Thyroid gland (tissue), 4 donors: ENCODE data around the gene SH2D4B. TPM values are rescaled to one million over a fixed set of nuclear protein-coding genes. Genes with fewer than 3 reads are reported as not detected.

Experiments
- DNase-seq, 2 donors: peaks; one replicate each; pipeline ENCODE4 v3.0.0-alpha.2; 2019
- H3K27ac ChIP-seq, 3 donors: fragments of 200-600 bp; sonication (generic); 1 replicate in 2 of 3; 2 replicates in 1 of 3; pipeline ENCODE4 v1.5.1; 2016 to 2019; ENCODE audit warnings: mild to moderate bottlenecking in 1 of 3, moderate library complexity in 1 of 3
- H3K27me3 ChIP-seq: fragments of 200-600 bp; sonication (generic); one replicate; pipeline ENCODE4 v1.5.1; 2019
- H3K36me3 ChIP-seq, 2 donors: fragments of 200-600 bp; sonication (generic); one replicate each; pipeline ENCODE4 v1.5.1; 2016 to 2019
- H3K4me1 ChIP-seq, 2 donors: fragments of 200-600 bp; sonication (generic); one replicate each; pipeline ENCODE4 v1.5.1; 2017 to 2019
- H3K4me3 ChIP-seq, 3 donors: fragments of 200-600 bp; sonication (generic); replicated peaks in 1 of 3; 1 replicate in 2 of 3; 2 replicates in 1 of 3; pipeline ENCODE4 v1.5.1; 2016; ENCODE audit warnings: mild to moderate bottlenecking in 1 of 3
- H3K9me3 ChIP-seq: fragments of 200-600 bp; sonication (generic); one replicate; pipeline ENCODE4 v1.5.1; 2017
- POLR2A ChIP-seq, 2 donors: fragments of 450-650 bp; IDR thresholded peaks; one replicate each; pipeline ENCODE4 v1.6.1; 2017; ENCODE audit warnings: antibody characterized with exemption in 2 of 2, mild to moderate bottlenecking in 2 of 2, moderate library complexity in 1 of 2
- WGBS, 2 donors: methylation state at CpG; one replicate each; pipeline ENCODE4 v1.1.5; 2017; 5-methylcytosine and 5-hydroxymethylcytosine counted together
- intact Hi-C: fragments of 100-400 bp; cut with DNase I; formaldehyde crosslinking; loops from one replicate; pipeline ENCODE4 v1.15.1; 2023
- total RNA-seq, 4 donors: library from RNA; depleted of rRNA; stranded (reverse); fragments of >200 nt; gene quantifications; one replicate each; pipeline ENCODE4 v1.2.3, GENCODE V29; 2016
- TF ChIP-seq, protein P1 (sequence below), 6 experiments: fragments of 200-600 bp in 3 of 6; fragments of 450-650 bp in 3 of 6; sonication (generic) in 3 of 6; IDR thresholded peaks; one replicate each; pipeline ENCODE4 v1.5.1; 2016 to 2019; ENCODE audit warnings: antibody characterized with exemption in 6 of 6, mild to moderate bottlenecking in 2 of 6, inconsistent platforms in 1 of 6, moderate library complexity in 1 of 6

SH2D4B gene
- total RNA-seq, 4 donors from 2014 or later, result 1.1 to 1.6 TPM; not detected in 2

DNA sequence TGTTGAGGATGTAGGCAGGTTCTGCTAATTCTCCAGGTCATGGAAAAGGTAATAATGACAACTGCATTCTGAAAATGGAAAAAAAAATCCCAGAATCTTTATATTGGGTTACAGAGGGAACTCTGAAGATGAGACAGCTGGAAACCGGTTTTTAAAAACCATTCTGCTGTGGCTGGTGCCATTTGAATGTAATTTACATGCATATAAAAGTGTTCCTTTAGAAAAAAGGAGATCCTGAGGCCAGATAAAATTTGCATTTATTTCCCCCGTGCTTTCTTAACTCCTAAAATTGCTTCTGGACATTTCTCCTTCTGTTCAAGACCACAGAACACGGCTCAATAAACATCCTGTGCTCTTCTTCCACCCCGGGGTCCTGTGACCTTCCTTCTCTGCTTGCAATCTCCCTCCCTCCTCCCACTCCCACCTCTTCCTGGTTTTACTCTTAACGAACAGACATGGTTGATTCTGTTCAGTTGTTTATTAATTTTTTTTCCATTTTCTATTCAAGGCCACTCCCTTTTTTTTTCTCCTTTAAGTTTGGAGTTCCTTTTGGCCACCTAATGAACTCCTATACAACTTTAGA, 41.6 kb downstream of the SH2D4B start:
- intact Hi-C loops, result no loop called here
- Histone ChIP-seq H3K4me1 (no peaks in the 10 kb centered on the region), H3K27me3 (no peaks in the 10 kb centered on the region), H3K36me3 (no peaks in the 10 kb centered on the region), H3K9me3 (no peaks in the 10 kb centered on the region), H3K4me3 (no peak overlapping the region), H3K27ac (no peak overlapping the region)
- no peak for DNase-seq
- TF ChIP-seq, protein P1, sequence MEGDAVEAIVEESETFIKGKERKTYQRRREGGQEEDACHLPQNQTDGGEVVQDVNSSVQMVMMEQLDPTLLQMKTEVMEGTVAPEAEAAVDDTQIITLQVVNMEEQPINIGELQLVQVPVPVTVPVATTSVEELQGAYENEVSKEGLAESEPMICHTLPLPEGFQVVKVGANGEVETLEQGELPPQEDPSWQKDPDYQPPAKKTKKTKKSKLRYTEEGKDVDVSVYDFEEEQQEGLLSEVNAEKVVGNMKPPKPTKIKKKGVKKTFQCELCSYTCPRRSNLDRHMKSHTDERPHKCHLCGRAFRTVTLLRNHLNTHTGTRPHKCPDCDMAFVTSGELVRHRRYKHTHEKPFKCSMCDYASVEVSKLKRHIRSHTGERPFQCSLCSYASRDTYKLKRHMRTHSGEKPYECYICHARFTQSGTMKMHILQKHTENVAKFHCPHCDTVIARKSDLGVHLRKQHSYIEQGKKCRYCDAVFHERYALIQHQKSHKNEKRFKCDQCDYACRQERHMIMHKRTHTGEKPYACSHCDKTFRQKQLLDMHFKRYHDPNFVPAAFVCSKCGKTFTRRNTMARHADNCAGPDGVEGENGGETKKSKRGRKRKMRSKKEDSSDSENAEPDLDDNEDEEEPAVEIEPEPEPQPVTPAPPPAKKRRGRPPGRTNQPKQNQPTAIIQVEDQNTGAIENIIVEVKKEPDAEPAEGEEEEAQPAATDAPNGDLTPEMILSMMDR (IDR thresholded peaks at IDR 0.05), result no peak
- no peak for TF ChIP-seq POLR2A (IDR thresholded peaks at IDR 0.05)
- 48 to 57% methylated on average over 5 of the region's 5 CpGs for WGBS, 2 donors

DNA sequence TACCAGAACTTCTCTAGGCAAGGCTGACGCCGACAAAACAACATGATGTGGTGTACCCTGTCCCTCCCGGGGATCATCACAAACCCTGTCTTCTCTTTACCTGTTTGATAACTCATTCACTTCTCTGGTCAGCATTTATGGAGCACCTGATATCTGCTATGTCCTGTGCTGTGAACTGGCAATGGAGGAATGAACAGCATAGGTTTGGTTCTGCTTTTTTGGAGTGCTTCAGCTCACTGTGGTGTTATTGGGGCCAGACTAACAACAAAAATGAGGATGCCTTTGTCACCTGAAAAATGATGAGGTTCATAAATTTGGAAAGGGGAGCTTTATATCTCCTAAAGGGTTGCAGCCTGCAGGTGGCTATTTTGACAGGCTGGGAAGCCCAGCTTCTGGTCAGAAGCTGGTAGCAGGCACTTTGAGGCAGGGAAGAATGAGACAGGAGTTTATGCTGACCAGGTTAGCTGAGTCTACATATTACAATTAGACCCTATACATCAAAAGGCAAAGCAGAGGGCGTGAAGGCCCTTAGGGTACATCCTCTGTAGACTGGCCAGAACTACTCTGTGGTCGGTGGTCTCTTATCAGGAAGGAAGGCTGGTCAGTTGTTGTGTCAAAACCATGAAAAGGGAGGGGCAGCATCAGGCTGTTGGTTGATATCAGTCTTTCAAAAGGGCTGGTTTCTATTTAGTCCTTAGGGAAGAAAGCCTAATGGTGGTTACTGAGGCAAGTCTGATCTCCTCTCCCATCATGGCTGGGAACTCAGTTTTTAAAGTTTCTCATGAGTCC, 42.3 kb downstream of the SH2D4B start:
- no peak overlapping the region for H3K27ac ChIP-seq
- TF ChIP-seq, protein P1 (IDR thresholded peaks at IDR 0.05), result no peak
- no peak for TF ChIP-seq POLR2A (IDR thresholded peaks at IDR 0.05)
- no peaks in the 10 kb centered on the region for H3K4me1 ChIP-seq
- no peak overlapping the region for H3K4me3 ChIP-seq
- intact Hi-C loops, result no loop called here
- DNase-seq, result no peak
- 87 to 89% methylated on average over 5 of the region's 5 CpGs for WGBS, 2 donors
- H3K36me3 ChIP-seq, result no peaks in the 10 kb centered on the region
- H3K9me3 ChIP-seq, result no peaks in the 10 kb centered on the region
- no peaks in the 10 kb centered on the region for H3K27me3 ChIP-seq

DNA sequence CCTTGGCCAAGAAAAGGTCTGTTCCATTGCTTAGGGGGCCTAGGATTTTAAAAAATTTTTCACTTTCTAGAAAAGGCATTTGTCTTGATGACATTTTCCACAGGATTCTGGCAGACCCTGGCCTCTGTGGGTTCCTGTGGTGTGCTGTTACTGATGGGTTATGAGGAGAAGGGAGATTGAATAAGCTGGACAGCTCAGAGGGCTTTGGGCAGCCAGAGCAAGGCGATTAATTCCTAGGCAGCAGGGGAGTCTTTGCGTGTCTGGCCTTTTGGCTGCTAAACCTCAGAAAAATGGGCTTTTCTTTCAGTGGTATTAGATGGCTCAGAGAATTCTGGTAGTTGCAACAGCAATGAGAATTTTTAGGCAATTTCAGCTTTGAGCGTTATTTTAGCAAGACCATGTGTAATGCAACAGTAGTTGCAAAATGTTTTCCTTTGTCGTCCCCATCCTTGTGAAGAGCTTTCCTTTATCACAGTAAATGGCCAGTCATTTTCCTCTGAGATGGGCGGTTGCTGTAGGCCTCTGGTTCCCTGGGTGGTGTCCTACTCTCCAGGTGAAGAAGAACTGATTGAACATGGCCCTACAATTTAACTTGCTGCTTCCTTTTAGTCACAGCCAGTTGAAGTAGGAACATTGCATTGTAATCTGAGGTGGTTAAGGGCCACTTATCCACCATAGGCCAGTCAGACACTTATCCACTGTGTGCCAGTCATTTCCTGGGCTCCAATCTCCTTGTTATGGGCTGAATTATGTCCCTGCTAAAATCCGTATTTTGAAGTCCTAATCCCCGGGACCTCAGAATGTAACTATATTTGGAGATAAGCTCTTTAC, 43.2 kb downstream of the SH2D4B start:
- WGBS, 2 donors, result 87% methylated on average over 7 of the region's 7 CpGs
- no peak for DNase-seq
- no peaks in the 10 kb centered on the region for H3K36me3 ChIP-seq
- H3K27ac ChIP-seq, result no peak overlapping the region
- intact Hi-C loops, result no loop called here
- H3K9me3 ChIP-seq, result no peaks in the 10 kb centered on the region
- no peak for TF ChIP-seq POLR2A (IDR thresholded peaks at IDR 0.05)
- TF ChIP-seq, protein P1 (IDR thresholded peaks at IDR 0.05), result no peak
- no peak overlapping the region for H3K4me3 ChIP-seq
- no peaks in the 10 kb centered on the region for H3K4me1 ChIP-seq
- no peaks in the 10 kb centered on the region for H3K27me3 ChIP-seq

DNA sequence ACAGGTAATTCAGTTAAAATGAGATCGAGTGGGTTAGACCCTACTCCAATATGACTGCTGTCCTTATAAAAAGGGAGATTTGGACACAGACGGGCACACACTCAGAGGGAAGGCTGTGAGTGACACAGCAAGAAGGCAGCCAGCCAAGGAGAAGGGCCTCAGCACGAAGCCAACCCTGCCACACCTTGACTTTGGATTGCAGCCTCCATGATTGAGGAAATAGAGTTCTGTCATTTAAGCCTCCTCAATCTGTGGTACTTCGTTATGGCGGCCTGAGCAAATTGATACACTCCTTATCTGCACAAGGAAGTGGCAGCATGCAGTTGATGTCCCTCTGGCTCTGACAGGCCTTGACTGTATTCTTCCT, 43.8 kb downstream of the SH2D4B start:
- peak; percentile 18 to 24 for DNase-seq
- TF ChIP-seq POLR2A (IDR thresholded peaks at IDR 0.05), result no peak
- TF ChIP-seq, protein P1 (IDR thresholded peaks at IDR 0.05), result no peak
- H3K27me3 ChIP-seq, result no peaks in the 10 kb centered on the region

More for the DNA sequence above, 43.8 kb downstream of the SH2D4B start:
- WGBS, 2 donors, result 72 to 81% methylated on average over 5 of the region's 5 CpGs
- Histone ChIP-seq H3K36me3 (no peaks in the 10 kb centered on the region), H3K9me3 (no peaks in the 10 kb centered on the region), H3K4me3 (no peak overlapping the region), H3K27ac (no peak overlapping the region), H3K4me1 (no peaks in the 10 kb centered on the region)
- intact Hi-C loops, result no loop called here
